Mesendoderm (in vitro differentiated cells): ENCODE measurements around the gene TSPAN10.
"Not testable (repeated sequence)": the region's sequence is repeated elsewhere in the genome, so short reads cannot be mapped to it uniquely, and the experiment has no call there.

Experiments
- DNase-seq: peaks from one replicate; pipeline ENCODE4 v3.0.0; 2013
- H2AK5ac ChIP-seq: 2 replicates; pipeline ENCODE4 v1.6.1; 2013; ENCODE audit warnings: low read length, inconsistent platforms
- H2BK120ac ChIP-seq: 2 replicates; pipeline ENCODE4 v1.6.1; 2013; ENCODE audit warnings: low read depth, mild to moderate bottlenecking, low read length, moderate library complexity, mixed read lengths
- H2BK15ac ChIP-seq: replicated peaks from 2 replicates; pipeline ENCODE4 v1.6.1; 2013; ENCODE audit warnings: low read depth, mild to moderate bottlenecking, moderate library complexity
- H2BK5ac ChIP-seq: 2 replicates; pipeline ENCODE4 v1.6.1; 2013; ENCODE audit warnings: low read length, inconsistent platforms
- H3K18ac ChIP-seq: 2 replicates; pipeline ENCODE4 v1.6.1; 2013; ENCODE audit warnings: mild to moderate bottlenecking, low read length, mixed read lengths
- H3K23ac ChIP-seq: one replicate; pipeline ENCODE4 v1.6.1; 2013; ENCODE audit warnings: low read length
- H3K27ac ChIP-seq: 2 replicates; pipeline ENCODE4 v1.5.1; 2013; ENCODE audit warnings: low read depth, mild to moderate bottlenecking, inconsistent platforms, low read length, moderate library complexity
- H3K27me3 ChIP-seq: 2 replicates; pipeline ENCODE4 v1.6.1; 2013; ENCODE audit warnings: low read length, control low read depth, mild to moderate bottlenecking, inconsistent platforms; ENCODE audit not compliant: insufficient read depth, poor library complexity
- H3K36me3 ChIP-seq: 2 replicates; pipeline ENCODE4 v1.6.1; 2013; ENCODE audit warnings: low read length, inconsistent platforms; ENCODE audit not compliant: control insufficient read depth, insufficient read depth
- H3K4ac ChIP-seq: one replicate; pipeline ENCODE4 v1.6.1; 2013; ENCODE audit warnings: low read depth, mild to moderate bottlenecking, low read length, moderate library complexity
- H3K4me1 ChIP-seq: 2 replicates; pipeline ENCODE4 v1.6.1; 2013; ENCODE audit warnings: low read depth, low read length, inconsistent platforms; ENCODE audit not compliant: control insufficient read depth
- H3K4me2 ChIP-seq: 2 replicates; pipeline ENCODE4 v1.6.1; 2013; ENCODE audit warnings: low read length
- H3K4me3 ChIP-seq: 2 replicates; pipeline ENCODE4 v1.5.1; 2013; ENCODE audit warnings: mild to moderate bottlenecking, low read length
- H3K56ac ChIP-seq: one replicate; pipeline ENCODE4 v1.6.1; 2013; ENCODE audit warnings: low read length
- H3K79me1 ChIP-seq: 2 replicates; pipeline ENCODE4 v1.6.1; 2013; ENCODE audit warnings: low read length, inconsistent platforms
- H3K79me2 ChIP-seq: 2 replicates; pipeline ENCODE4 v1.6.1; 2013; ENCODE audit warnings: mild to moderate bottlenecking, low read length; ENCODE audit not compliant: control insufficient read depth, insufficient read depth
- H3K9ac ChIP-seq: 2 replicates; pipeline ENCODE4 v1.6.1; 2013; ENCODE audit warnings: low read length, inconsistent platforms
- H4K5ac ChIP-seq: one replicate; pipeline ENCODE4 v1.6.1; 2013; ENCODE audit warnings: low read length
- H4K8ac ChIP-seq: one replicate; pipeline ENCODE4 v1.6.1; 2013; ENCODE audit warnings: low read depth, mild to moderate bottlenecking, control low read depth, low read length, moderate library complexity
- WGBS: extraction: QIAGEN DNeasy Blood & Tissue Kit; methylation state at CpG from one replicate; pipeline ENCODE4 v1.1.7; 2013; ENCODE audit warnings: low lambda C conversion rate, missing lambda C conversion rate; ENCODE audit not compliant: insufficient coverage; ENCODE audit errors: extremely low coverage; 5-methylcytosine and 5-hydroxymethylcytosine counted together

The TSPAN10 gene

DNA sequence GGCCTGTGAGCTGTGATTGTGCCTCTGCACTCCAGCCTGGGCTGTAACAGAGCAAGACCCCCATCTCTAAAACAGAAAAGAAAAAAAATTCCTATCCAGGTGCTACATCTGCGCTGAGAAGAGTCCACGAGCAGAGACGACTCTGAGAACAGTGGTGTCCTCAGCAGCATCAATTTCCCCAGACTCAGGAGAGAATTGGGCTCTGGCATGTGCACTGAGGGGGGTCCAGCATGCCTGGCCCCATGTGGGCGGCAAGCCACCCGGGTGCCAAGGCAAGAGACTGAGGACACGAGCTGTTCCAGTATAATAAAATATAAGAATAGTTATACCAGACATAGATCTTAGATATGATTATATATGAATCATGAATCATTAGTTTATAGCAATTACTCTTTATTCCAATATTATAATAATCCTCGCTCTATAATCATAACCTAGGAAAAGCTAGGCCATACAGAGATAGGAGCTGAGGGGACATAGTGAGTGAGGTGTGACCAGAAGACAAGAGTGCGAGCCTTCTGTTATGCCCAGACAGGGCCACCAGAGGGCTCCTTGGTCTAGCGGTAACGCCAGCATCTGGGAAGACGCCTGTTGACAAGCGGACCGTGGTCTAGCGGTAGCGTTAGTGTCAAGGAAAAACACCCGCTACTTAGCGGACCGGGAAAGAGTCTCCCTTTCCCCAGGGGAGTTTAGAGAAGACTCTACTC is 38.7 kb downstream of the TSPAN10 start:
- not testable (repeated sequence) for H3K27ac ChIP-seq, H3K4ac ChIP-seq, H3K18ac ChIP-seq, H3K56ac ChIP-seq, H4K5ac ChIP-seq, H3K4me3 ChIP-seq, H3K4me2 ChIP-seq, H3K79me1 ChIP-seq, H3K23ac ChIP-seq, H2AK5ac ChIP-seq, H2BK120ac ChIP-seq, H2BK5ac ChIP-seq, H2BK15ac ChIP-seq, H3K9ac ChIP-seq, H3K4me1 ChIP-seq, H4K8ac ChIP-seq, H3K27me3 ChIP-seq, H3K79me2 ChIP-seq
- H3K36me3 ChIP-seq = peaks cover 15% of the 10 kb centered on the region
- WGBS = no CpG with 5 or more reads among the region's 18 CpGs
- DNase-seq = peak; percentile 38

DNA sequence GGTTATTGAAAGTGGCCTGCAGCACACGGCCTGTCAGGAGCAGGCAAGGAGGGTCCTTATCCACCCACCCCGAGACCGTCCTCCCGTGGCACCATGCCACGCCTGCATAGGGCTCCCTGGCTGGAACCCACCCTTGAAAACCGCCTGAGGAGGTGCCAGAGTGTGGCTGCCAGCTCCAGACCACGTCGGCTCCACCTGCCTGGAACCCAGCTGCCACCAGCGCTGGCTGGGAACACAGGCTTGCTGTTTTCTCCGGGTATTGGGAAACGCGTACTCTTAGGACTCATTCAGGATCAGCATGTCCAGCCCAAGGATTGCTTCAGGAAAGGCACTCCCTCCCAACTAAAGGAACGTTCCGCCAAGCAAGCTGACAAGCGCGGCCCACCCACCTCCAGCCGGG is 39.9 kb downstream of the TSPAN10 start:
- Histone ChIP-seq H3K79me1 (peaks cover 2% of the 10 kb centered on the region), H3K56ac (no peak overlapping the region), H3K4me3 (no peak overlapping the region), H2BK15ac (no peak overlapping the region), H2AK5ac (no peak overlapping the region), H2BK5ac (no peak overlapping the region), H3K27ac (no peak overlapping the region), H4K5ac (no peak overlapping the region), H3K36me3 (peaks cover 12% of the 10 kb centered on the region), H4K8ac (no peak overlapping the region), H3K9ac (no peak overlapping the region), H3K4me1 (no peaks in the 10 kb centered on the region), H3K79me2 (peaks cover 3% of the 10 kb centered on the region), H3K27me3 (no peaks in the 10 kb centered on the region), H2BK120ac (no peak overlapping the region), H3K18ac (no peak overlapping the region), H3K4me2 (no peak overlapping the region), H3K4ac (no peak overlapping the region), H3K23ac (no peak overlapping the region)
- DNase-seq = no peak
- no CpG with 5 or more reads among the region's 17 CpGs for WGBS

DNA sequence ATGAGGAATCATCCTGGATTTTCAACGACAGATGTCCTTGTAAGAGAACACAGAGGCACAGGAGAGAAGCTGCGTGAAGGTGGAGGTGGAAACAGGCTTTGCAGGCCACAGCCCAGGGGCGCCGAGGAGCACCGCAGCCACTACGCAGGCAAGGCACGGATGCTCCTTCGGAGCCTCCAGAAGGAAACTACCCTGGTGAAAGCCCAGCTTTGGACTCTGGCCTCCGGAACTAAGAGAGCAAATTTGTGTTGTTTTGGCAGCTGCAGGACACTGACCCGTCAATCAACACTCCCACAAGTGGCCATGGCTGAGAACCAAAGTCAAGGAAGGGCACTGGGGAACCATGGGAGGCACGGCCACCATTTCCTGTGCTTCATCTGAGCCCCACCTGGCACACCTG is 43.2 kb downstream of the TSPAN10 start:
- DNase-seq = no peak
- no peak overlapping the region for H2BK5ac ChIP-seq
- H3K23ac ChIP-seq = no peak overlapping the region
- H3K79me2 ChIP-seq = peaks cover 26% of the 10 kb centered on the region
- peaks cover 8% of the 10 kb centered on the region for H3K79me1 ChIP-seq
- no peak overlapping the region for H2AK5ac ChIP-seq
- H4K8ac ChIP-seq = no peak overlapping the region
- no peak overlapping the region for H3K4me2 ChIP-seq
- no peak overlapping the region for H3K4me3 ChIP-seq
- WGBS = no CpG with 5 or more reads among the region's 11 CpGs
- no peak overlapping the region for H4K5ac ChIP-seq
- H3K56ac ChIP-seq = no peak overlapping the region
- H3K27ac ChIP-seq = no peak overlapping the region
- no peaks in the 10 kb centered on the region for H3K27me3 ChIP-seq
- peaks cover 3% of the 10 kb centered on the region for H3K4me1 ChIP-seq
- no peak overlapping the region for H2BK120ac ChIP-seq
- H2BK15ac ChIP-seq = no peak overlapping the region
- H3K36me3 ChIP-seq = no peaks in the 10 kb centered on the region
- H3K4ac ChIP-seq = no peak overlapping the region
- H3K9ac ChIP-seq = no peak overlapping the region
- H3K18ac ChIP-seq = no peak overlapping the region

DNA sequence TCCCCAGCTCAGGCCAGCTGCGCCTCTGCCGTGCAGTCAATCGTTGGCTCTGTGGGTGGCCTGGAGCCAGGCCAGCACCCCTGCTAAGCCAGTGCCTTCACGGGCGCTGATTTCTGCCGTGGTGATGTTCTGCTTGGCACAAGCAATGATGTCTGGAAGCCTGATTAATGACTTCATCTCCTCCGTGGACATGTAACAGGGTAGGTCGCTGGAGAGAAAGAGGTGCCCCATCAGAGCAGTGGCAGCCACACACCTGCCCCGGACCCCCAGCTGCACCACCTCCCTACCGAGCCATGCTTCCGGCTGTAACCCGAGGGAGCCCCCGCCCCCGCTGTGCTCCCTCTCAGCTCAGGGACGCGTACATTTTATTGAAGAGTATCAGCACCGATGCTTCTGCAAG is 44.7 kb downstream of the TSPAN10 start:
- H2BK120ac ChIP-seq = no peak overlapping the region
- peaks cover 33% of the 10 kb centered on the region for H3K79me2 ChIP-seq
- no peak for DNase-seq
- H3K4me1 ChIP-seq = peaks cover 3% of the 10 kb centered on the region
- H2AK5ac ChIP-seq = no peak overlapping the region
- H3K79me1 ChIP-seq = peaks cover 17% of the 10 kb centered on the region
- H3K4me3 ChIP-seq = no peak overlapping the region
- no peak overlapping the region for H3K18ac ChIP-seq
- no CpG with 5 or more reads among the region's 17 CpGs for WGBS
- H3K4ac ChIP-seq = no peak overlapping the region
- no peak overlapping the region for H2BK5ac ChIP-seq
- no peak overlapping the region for H2BK15ac ChIP-seq
- H3K23ac ChIP-seq = no peak overlapping the region
- H3K9ac ChIP-seq = no peak overlapping the region
- no peak overlapping the region for H4K5ac ChIP-seq
- peaks cover 4% of the 10 kb centered on the region for H3K36me3 ChIP-seq
- no peak overlapping the region for H3K56ac ChIP-seq
- no peak overlapping the region for H3K27ac ChIP-seq
- no peaks in the 10 kb centered on the region for H3K27me3 ChIP-seq
- no peak overlapping the region for H4K8ac ChIP-seq
- no peak overlapping the region for H3K4me2 ChIP-seq

DNA sequence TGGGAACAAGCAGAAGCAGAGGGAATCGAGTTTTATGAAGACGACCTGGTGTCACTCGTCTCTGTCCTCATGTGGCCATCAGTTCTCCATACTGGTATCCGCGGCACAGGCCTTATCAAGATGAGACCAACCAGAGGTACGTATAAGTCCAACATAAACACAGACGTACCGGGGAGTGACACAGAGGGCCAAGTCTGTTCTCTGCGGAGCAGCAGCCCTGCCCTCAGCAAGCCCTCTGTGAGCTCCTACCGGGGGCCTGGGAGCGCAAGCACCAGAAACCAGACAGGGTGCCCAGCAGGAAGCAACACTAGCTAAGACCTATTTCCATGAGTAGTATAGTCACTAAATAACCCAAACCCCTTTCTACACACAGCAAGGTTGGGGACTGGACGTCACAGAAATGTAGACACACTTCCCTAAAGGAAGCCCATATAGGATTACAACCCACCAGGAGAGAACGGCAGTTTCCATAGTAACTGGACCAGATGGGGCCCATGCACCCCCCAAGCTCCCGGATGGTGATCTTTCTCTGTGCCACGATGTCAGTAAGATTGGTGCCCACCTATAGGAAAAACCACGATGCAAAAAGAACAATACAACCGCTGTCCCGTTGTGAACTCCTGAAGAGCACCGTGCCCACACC is 45.7 kb downstream of the TSPAN10 start:
- Histone ChIP-seq H3K23ac (no peak overlapping the region), H3K79me2 (peaks cover 33% of the 10 kb centered on the region), H2AK5ac (no peak overlapping the region), H3K4me2 (peak overlapping the region; percentile 66), H3K18ac (no peak overlapping the region), H4K5ac (no peak overlapping the region), H3K36me3 (peaks cover 6% of the 10 kb centered on the region), H3K4me3 (peak overlapping the region; percentile 95), H3K56ac (peak overlapping the region; percentile 98), H3K9ac (peak overlapping the region; percentile 95), H3K27ac (no peak overlapping the region), H2BK15ac (no peak overlapping the region), H3K27me3 (no peaks in the 10 kb centered on the region), H2BK5ac (no peak overlapping the region), H3K4me1 (peaks cover 3% of the 10 kb centered on the region), H3K79me1 (peaks cover 17% of the 10 kb centered on the region), H3K4ac (no peak overlapping the region), H2BK120ac (no peak overlapping the region), H4K8ac (no peak overlapping the region)
- WGBS = no CpG with 5 or more reads among the region's 19 CpGs
- DNase-seq = no peak
